GM18511 (cell line): ENCODE data around the gene VARS1.

Experiments used
- ATAC-seq: cut with Tn5 transposase; IDR thresholded peaks from one replicate; pipeline ENCODE4 v1.9.1; 2021; ENCODE audit warnings: mild to moderate bottlenecking, moderate library complexity; ENCODE audit not compliant: unreplicated experiment

The VARS1 gene

GRCh38 chr6:31749301-31750036, 46.1 kb downstream of the VARS1 start:
- ATAC-seq = no peak
